Smooth muscle cell (in vitro differentiated cells): ENCODE measurements around the gene ABCB9. TPM values are rescaled to one million over a fixed set of nuclear protein-coding genes. Genes with fewer than 3 reads are reported as not detected.

ENCODE experiments used
- DNase-seq: peaks from one replicate; lab custom pipeline; 2025; ENCODE audit not compliant: unreplicated experiment; lab: John Stamatoyannopoulos, UW
- H2AFZ ChIP-seq: fragments of 200-600 bp; sonication (generic); 2 replicates; pipeline ENCODE4 v1.6.0; 2016; ENCODE audit warnings: antibody characterized with exemption, low read depth, mild to moderate bottlenecking
- H3F3A ChIP-seq: fragments of 200-600 bp; sonication (generic); 2 replicates; pipeline ENCODE4 v1.6.0; 2017; ENCODE audit warnings: antibody characterized with exemption, low read depth
- H3K27ac ChIP-seq: fragments of 200-600 bp; sonication (generic); 2 replicates; pipeline ENCODE4 v1.5.1; 2016; ENCODE audit warnings: low read depth, mild to moderate bottlenecking
- H3K27me3 ChIP-seq: fragments of 200-600 bp; sonication (generic); 2 replicates; pipeline ENCODE4 v1.6.1; 2016; ENCODE audit warnings: low read depth, mild to moderate bottlenecking
- H3K36me3 ChIP-seq: fragments of 200-600 bp; sonication (generic); 2 replicates; pipeline ENCODE4 v1.5.1; 2016; ENCODE audit warnings: low read depth
- H3K4me1 ChIP-seq: fragments of 200-600 bp; sonication (generic); 2 replicates; pipeline ENCODE4 v1.5.1; 2016; ENCODE audit warnings: low read depth
- H3K4me2 ChIP-seq: fragments of 200-600 bp; sonication (generic); 2 replicates; pipeline ENCODE4 v1.6.0; 2016; ENCODE audit warnings: mild to moderate bottlenecking
- H3K4me3 ChIP-seq: fragments of 200-600 bp; sonication (generic); 2 replicates; pipeline ENCODE4 v1.5.1; 2016; ENCODE audit warnings: mild to moderate bottlenecking
- H3K79me2 ChIP-seq: fragments of 200-600 bp; sonication (generic); 2 replicates; pipeline ENCODE4 v1.6.0; 2016; ENCODE audit warnings: low read depth, mild to moderate bottlenecking
- H3K9ac ChIP-seq: fragments of 200-600 bp; sonication (generic); 2 replicates; pipeline ENCODE4 v1.6.0; 2016; ENCODE audit warnings: low read depth
- H3K9me3 ChIP-seq: fragments of 200-600 bp; sonication (generic); replicated peaks from 2 replicates; pipeline ENCODE4 v1.5.1; 2016; ENCODE audit warnings: low read depth
- H4K20me1 ChIP-seq: fragments of 200-600 bp; sonication (generic); 2 replicates; pipeline ENCODE4 v1.6.0; 2016; ENCODE audit warnings: low read depth
- WGBS: methylation state at CpG from one replicate; pipeline ENCODE4 v1.1.7; 2016; ENCODE audit warnings: low lambda C conversion rate; 5-methylcytosine and 5-hydroxymethylcytosine counted together
- polyA plus RNA-seq: library from polyadenylated mRNA; unstranded; fragments of >200 nt; fragmentation: Nextera tagmentation; extraction: Ambion mirVana; gene quantifications from 2 replicates; pipeline ENCODE4 v1.2.1, GENCODE V29; 2016
- total RNA-seq: library from RNA; depleted of rRNA; stranded (reverse); fragments of >200 nt; gene quantifications from 2 replicates; pipeline ENCODE4 v1.2.3, GENCODE V29; 2014
- TF ChIP-seq, protein P1 (sequence below): fragments of 200-600 bp; sonication (generic); IDR thresholded peaks from 2 replicates; pipeline ENCODE4 v1.5.1; 2017; ENCODE audit warnings: borderline replicate concordance, mild to moderate bottlenecking, antibody characterized with exemption; ENCODE audit not compliant: insufficient read depth, poor library complexity, severe bottlenecking

Gene ABCB9
- total and polyA plus RNA-seq, 2 experiments from 2014 or later = 8.0 to 8.2 TPM

DNA sequence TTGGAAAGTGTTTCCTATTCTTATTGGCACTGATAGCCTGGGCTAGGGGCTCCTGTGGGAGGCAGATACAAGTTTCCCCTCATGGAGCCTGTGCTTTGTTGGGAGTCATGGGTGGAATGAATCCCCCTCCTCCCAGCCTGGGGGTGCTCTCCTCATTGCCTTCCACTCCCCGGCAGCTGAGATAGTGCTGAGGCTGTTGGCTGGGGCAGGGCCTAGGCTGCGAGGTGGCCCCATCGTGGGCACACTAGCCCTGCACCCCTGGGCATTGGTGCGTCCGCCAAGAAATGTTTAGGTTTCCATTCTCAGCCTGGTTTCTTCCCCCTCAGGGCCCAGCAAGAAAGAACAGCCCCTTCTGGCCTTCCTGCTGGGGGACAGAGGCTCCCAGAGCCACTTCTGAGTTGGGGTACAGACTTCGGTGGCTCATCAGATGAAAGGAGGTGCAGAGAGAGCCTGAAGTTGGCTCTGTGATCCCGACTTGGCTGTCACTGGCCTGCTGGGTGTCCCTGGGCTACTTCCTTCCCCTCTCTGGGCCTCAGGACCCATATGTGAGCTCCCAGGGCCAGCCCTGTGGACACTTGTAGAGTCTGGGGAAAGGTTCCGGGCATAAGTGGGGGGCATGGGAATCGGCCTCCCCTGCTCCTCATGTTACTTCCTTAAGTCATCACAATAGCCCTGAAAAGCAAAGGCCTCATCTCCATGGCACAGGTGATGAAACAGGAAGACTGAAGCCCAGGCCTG, 11.6 kb upstream of the ABCB9 start:
- no peaks in the 10 kb centered on the region for H3K9me3 ChIP-seq
- peaks cover 25% of the 10 kb centered on the region for H3K4me1 ChIP-seq
- H3F3A ChIP-seq = no peaks in the 10 kb centered on the region
- H4K20me1 ChIP-seq = peaks cover 8% of the 10 kb centered on the region
- no peaks in the 10 kb centered on the region for H3K27me3 ChIP-seq
- H3K79me2 ChIP-seq = peaks cover 44% of the 10 kb centered on the region
- no peak for DNase-seq
- no peak overlapping the region for H2AFZ ChIP-seq
- no peaks in the 10 kb centered on the region for H3K36me3 ChIP-seq
- H3K9ac ChIP-seq = no peak overlapping the region
- WGBS = 98% methylated on average over 9 of the region's 9 CpGs
- no peak overlapping the region for H3K4me3 ChIP-seq
- TF ChIP-seq, protein P1, sequence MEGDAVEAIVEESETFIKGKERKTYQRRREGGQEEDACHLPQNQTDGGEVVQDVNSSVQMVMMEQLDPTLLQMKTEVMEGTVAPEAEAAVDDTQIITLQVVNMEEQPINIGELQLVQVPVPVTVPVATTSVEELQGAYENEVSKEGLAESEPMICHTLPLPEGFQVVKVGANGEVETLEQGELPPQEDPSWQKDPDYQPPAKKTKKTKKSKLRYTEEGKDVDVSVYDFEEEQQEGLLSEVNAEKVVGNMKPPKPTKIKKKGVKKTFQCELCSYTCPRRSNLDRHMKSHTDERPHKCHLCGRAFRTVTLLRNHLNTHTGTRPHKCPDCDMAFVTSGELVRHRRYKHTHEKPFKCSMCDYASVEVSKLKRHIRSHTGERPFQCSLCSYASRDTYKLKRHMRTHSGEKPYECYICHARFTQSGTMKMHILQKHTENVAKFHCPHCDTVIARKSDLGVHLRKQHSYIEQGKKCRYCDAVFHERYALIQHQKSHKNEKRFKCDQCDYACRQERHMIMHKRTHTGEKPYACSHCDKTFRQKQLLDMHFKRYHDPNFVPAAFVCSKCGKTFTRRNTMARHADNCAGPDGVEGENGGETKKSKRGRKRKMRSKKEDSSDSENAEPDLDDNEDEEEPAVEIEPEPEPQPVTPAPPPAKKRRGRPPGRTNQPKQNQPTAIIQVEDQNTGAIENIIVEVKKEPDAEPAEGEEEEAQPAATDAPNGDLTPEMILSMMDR = no peak
- H3K27ac ChIP-seq = no peak overlapping the region
- no peak overlapping the region for H3K4me2 ChIP-seq

DNA sequence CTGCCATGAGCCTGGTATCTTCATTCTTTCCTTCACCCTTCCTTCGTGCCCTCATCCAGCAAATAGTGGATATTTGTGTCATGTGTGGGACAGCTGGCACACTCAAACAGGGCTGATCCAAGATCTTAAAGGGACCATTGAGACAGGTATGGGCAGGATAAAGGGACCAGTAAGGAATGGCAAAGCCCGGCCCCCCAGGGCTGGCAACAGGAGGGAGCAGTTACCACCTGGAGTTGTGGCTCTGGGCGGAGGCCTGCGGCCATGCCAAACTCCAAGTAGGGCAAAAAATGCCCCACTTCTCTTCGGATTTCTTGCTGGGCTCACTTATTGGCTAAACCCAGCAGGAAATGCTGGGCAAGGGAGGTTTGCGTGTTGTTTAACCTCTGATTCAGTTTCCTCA, 10.9 kb upstream of the ABCB9 start:
- H3K9ac ChIP-seq = no peak overlapping the region
- H3K9me3 ChIP-seq = no peaks in the 10 kb centered on the region
- H3K79me2 ChIP-seq = peaks cover 38% of the 10 kb centered on the region
- TF ChIP-seq, protein P1 = no peak
- DNase-seq = no peak
- no peak overlapping the region for H2AFZ ChIP-seq
- no peak overlapping the region for H3K4me3 ChIP-seq
- H3K4me1 ChIP-seq = peaks cover 20% of the 10 kb centered on the region
- 97% methylated on average over 6 of the region's 6 CpGs for WGBS
- no peaks in the 10 kb centered on the region for H3K27me3 ChIP-seq
- no peak overlapping the region for H3K4me2 ChIP-seq
- H4K20me1 ChIP-seq = peaks cover 8% of the 10 kb centered on the region
- H3K27ac ChIP-seq = no peak overlapping the region
- H3K36me3 ChIP-seq = no peaks in the 10 kb centered on the region
- H3F3A ChIP-seq = no peaks in the 10 kb centered on the region

DNA sequence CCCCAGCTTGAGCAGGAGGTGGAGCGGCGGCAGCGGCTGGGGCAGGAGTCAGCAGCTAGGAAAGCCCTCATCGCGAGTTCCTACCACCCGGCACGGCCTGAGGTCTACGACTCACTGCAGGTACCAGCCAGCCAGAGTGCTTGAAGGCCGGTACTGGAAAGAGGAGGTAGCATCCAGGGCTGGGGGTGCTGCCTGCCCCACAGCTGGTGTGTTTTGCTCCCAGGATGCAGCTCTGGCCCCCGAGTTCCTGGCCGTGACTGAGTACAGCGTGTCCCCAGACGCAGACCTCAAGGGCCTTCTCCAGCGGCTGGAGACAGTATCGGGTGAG, 10.3 kb upstream of the ABCB9 start:
- Histone ChIP-seq H3K27ac (peak overlapping the region; percentile 87), H3K9me3 (no peaks in the 10 kb centered on the region), H3K4me3 (no peak overlapping the region), H3F3A (no peaks in the 10 kb centered on the region), H3K4me1 (peaks cover 15% of the 10 kb centered on the region), H3K27me3 (no peaks in the 10 kb centered on the region), H3K79me2 (peaks cover 32% of the 10 kb centered on the region), H3K9ac (no peak overlapping the region), H3K36me3 (no peaks in the 10 kb centered on the region), H4K20me1 (peaks cover 3% of the 10 kb centered on the region), H2AFZ (no peak overlapping the region), H3K4me2 (peak overlapping the region; percentile 89)
- TF ChIP-seq, protein P1 = no peak
- WGBS = 91% methylated on average over 15 of the region's 15 CpGs
- DNase-seq = no peak
